CD4-positive, alpha-beta T cell treated with Interleukin-6 at 100 ng/mL for 8 hours (primary cell): ENCODE results near the gene TGFB1.
A peak's percentile ranks its signal among the peaks of the same experiment; 100 is the strongest.

Experiments used
- DNase-seq: peaks from one replicate; pipeline ENCODE4 v3.0.0-alpha.2; 2020; ENCODE audit warnings: mixed read lengths, low spot score

TGFB1 gene

DNA sequence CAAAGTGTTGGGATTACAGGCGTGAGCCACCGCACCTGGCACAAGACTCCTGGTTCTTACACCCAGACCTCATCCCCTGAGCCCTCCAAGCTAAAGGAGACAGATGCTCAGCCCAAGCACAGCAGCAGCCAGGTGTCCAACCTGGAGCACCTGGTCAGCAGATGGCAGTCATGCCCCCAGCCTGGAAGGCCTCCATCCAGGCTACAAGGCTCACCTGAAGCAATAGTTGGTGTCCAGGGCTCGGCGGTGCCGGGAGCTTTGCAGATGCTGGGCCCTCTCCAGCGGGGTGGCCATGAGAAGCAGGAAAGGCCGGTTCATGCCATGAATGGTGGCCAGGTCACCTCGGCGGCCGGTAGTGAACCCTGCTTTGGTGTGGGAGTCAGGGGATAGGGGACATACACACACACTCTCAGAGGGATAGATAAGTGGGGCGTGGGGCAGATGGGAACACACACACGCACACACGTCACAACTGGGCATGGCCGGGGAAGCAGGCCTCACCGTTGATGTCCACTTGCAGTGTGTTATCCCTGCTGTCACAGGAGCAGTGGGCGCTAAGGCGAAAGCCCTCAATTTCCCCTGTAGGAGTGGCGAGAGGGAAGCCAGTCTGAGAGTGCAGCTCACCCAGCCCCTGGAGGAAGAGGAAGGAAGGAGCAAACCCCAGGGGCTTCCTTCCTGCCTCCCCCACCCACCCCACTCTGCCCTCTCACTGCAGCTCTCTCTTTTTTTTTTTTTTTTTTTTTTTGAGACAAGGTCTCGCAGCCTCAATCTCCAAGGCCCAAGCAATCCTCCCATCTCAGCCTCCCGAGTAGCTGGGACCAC, 11.8 kb downstream of the TGFB1 start:
- DNase-seq: peak; percentile 44

DNA sequence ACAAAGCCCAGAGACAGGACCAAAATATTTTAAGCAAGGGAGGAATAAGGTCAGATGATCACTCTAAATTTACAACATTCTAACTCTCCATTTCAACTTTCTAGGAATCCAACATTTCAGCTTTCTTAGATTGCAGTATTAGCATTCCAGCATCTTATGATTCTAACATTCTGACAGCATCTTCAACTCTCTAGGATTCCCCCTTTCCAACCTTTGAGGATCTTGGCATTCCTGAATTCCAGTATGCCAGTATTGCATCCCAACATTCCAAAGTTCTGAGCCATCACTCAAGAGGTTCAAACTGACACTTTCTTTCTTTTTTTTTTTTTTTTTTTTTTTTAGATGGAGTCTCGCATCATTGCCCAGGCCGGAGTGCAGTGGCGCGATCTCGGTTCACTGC, 13.8 kb downstream of the TGFB1 start:
- no peak for DNase-seq

- DNase-seq: no peak
Measured at GRCh38 chr19:41335467-41335866, 18.3 kb downstream of the TGFB1 start.

DNA sequence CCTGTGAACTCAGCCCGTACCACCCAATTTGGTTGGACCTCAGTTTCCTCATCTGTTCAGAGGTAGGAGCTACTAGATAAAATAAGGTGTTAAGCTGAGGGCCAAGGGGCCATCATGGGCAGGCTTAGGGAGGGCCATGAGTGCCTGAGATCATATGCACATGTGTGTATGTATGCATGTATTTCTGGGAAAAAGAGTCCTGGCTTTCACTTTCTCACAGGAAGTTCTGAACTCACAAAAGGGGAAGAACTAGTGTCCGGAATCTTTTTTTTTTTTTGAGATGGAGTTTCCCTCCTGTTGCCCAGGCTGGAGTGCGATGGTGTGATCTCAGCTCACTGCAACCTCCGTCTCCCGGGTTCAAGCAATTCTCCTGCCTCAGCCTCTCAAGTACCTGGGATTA, 18.9 kb downstream of the TGFB1 start:
- no peak for DNase-seq

- no peak for DNase-seq
Measured at GRCh38 chr19:41332468-41332867, 21.3 kb downstream of the TGFB1 start.

GRCh38 chr19:41332000-41332399, 21.7 kb downstream of the TGFB1 start:
- no peak for DNase-seq

- no peak for DNase-seq
Measured at GRCh38 chr19:41330946-41331678, 22.6 kb downstream of the TGFB1 start.

GRCh38 chr19:41330481-41330880, 23.2 kb downstream of the TGFB1 start:
- DNase-seq: no peak

DNA sequence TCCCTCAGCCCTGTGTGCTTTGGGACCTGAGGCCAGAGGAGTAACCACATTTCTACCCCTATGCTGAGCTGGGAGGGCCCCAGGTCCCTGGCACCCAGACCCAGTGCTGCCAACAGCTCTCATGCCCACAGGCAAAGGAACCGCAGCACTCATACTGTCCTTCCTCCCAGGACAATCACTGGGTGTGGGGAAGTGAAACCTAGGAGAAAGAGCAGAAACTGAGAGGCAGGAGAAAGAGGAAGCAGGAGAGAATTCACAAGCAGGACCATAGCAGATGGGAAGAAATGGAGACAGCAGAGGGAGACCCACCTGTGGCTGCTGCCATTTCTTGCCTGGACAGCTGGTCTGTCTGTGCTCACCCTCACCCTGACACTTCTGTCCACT, 24.9 kb downstream of the TGFB1 start:
- no peak for DNase-seq

DNA sequence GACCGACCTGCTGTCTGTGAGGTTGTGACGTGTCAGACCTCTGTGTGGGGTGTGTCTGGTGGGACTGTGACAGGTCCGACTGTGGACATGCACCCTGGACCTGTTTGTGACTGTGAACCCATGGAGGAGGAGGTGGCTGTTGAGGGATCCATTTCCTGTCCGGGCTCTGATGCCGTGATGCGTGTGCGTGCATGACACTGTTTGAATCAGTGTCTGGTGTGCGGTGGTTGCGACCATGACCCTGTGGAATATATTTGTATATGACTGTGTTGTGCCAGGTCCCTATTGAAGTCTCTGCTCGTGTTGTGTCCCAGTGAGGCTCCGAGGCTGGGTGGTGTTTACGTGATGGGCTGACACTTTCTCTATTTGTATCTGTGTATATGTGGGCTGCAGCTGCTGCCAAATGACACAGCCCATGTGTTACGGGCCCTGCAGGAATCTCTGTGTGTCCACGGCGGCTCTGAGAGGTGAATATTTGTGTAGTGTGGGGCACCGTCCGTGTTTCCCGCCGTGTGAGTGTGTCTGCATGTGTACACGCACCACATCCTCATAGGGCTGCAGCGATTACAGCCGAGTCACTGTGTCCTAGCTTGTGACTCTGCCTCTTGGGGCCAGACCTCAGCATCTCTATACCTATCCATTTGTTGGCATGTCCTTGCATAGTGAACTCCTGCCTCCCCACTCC, 25.4 kb downstream of the TGFB1 start:
- DNase-seq: peak; percentile 29

- peak; percentile 75 for DNase-seq
Measured at GRCh38 chr19:41327576-41328156, 26.1 kb downstream of the TGFB1 start.

GRCh38 chr19:41327076-41327575, 26.6 kb downstream of the TGFB1 start:
- no peak for DNase-seq

- no peak for DNase-seq
Measured at GRCh38 chr19:41325947-41326706, 27.6 kb downstream of the TGFB1 start.

DNA sequence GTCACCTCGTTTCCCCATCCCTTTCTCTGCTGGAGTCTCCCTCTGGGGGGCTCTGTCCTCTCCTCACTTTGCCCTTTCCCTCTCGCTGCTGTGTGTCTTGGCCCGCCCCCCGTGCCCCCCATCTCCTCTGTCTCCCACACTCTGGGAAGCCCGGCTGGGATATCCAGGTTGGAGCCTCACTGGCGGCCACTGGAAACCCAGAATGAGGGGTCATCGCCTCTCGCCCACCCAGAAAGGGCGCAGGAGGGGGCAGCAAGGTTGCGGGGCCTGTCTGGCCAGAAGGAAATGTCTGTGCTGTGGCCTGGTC, 28.1 kb downstream of the TGFB1 start:
- DNase-seq: no peak

DNA sequence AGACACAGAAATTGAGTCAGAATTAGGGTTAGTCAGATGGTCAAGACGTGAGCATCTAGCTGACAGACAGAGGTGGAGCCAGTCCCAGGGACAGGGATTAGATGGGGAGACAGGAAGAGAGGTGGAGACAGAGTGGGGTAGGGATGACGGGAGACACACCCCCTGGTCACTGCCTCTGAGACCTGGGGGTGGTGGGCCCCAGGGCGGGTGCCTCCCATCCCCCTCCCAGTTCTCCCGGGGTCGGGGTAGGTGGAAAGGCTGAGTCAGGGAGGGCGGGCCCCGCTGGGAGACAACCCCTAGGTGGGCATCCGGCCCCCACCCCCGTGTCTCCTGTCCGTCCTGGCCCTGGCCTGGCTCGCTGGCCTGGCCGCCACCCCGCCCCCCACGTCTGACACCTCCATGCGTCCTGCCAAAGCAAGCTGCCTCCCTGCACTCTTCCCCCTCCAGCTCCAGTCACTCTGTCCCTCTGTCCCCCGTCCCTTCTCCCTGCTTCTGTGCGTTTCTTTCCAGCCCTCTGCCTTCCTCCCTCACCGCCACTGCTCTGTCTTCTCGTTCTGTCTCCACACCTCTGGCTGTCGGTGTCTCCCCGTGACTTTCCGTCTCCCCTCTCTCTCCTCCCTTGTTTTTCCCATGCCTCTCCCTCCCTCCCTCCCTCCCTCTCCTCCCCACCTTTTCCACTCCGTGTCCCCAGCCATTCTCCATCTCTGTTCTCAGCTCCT, 28.6 kb downstream of the TGFB1 start:
- DNase-seq: no peak

DNA sequence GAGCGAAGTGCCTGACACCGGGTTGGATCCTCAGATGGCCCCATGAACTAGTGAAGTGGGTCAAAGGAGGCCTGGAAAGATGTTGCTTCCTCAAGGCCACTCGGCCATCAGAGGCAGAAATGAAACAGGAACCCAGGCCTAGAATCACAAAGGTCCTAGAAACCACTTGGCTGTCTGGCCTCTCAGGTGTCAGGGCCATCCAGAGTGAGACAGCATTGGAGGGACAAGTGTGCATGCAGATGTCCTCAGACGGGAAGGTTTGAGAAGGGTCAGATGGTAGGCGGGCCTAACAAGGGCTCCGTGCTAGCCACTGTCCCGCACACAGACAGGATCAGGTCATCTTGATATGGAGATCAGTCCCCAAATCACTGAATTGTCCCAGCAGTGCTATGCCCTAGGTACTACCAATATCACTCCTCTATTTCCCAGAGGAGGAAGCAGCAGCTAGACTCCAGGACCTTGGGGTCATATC, 29.5 kb downstream of the TGFB1 start:
- no peak for DNase-seq

- DNase-seq: no peak
Measured at GRCh38 chr19:41323430-41324125, 30.1 kb downstream of the TGFB1 start.

GRCh38 chr19:41323023-41323422, 30.7 kb downstream of the TGFB1 start:
- DNase-seq: no peak

DNA sequence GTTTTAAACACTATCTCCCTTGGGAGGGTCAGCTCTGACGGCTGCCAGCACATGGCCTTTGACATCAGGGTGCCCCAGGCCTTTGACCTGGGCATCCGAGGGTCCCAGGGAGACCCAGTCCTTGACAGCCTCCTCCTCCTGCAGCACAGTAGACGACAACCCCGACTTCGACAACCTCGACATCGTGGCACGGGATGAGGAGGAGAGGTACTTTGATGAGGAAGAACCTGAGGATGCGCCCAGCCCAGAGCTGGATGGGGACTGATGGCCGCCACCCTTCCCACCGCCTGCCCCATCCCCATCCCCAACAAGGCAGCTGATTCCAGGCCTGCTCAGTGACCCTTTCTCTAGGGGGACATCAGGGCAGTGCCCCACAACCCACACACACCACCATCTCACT, 31.3 kb downstream of the TGFB1 start:
- no peak for DNase-seq

- no peak for DNase-seq
Measured at GRCh38 chr19:41321600-41322270, 32.0 kb downstream of the TGFB1 start.
